CD8-positive, alpha-beta memory T cell (primary cell): ENCODE measurements around the gene ARAF. TPM values are rescaled to one million over a fixed set of nuclear protein-coding genes. Genes with fewer than 3 reads are reported as not detected.
A peak's percentile ranks its signal among the peaks of the same experiment; 100 is the strongest.

ENCODE experiments used
- CTCF ChIA-PET: fragments of 350-600 bp; sonication (Branson Sonifier 250); formaldehyde crosslinking; loops from one replicate; lab custom pipeline; 2021; ENCODE audit warnings: antibody characterized with exemption; lab: Charles Lee
- POLR2A ChIA-PET: fragments of 350-600 bp; sonication (Branson Sonifier 250); formaldehyde crosslinking; loops from one replicate; lab custom pipeline; 2021; ENCODE audit warnings: antibody characterized with exemption; lab: Charles Lee
- DNase-seq, 5 donors: peaks; one replicate each; pipeline versions ENCODE4 v3.0.0 to v3.0.0-alpha.2; 2020 to 2022; ENCODE audit warnings: mixed read lengths in 1 of 5
- H3K27ac ChIP-seq: one replicate; pipeline ENCODE4 v1.7.0; 2013; ENCODE audit warnings: low read depth, mild to moderate bottlenecking, low read length, moderate library complexity
- H3K27me3 ChIP-seq: 2 replicates; pipeline ENCODE4 v1.7.0; 2013; ENCODE audit warnings: low read length, mild to moderate bottlenecking; ENCODE audit not compliant: insufficient read depth, poor library complexity, severe bottlenecking
- H3K36me3 ChIP-seq: 2 replicates; pipeline ENCODE4 v1.7.0; 2013; ENCODE audit warnings: mild to moderate bottlenecking, low read length, moderate library complexity; ENCODE audit not compliant: insufficient read depth
- H3K4me1 ChIP-seq: 2 replicates; pipeline ENCODE4 v1.7.0; 2013; ENCODE audit warnings: mild to moderate bottlenecking, low read length, moderate library complexity; ENCODE audit not compliant: insufficient read depth
- H3K4me3 ChIP-seq: 2 replicates; pipeline ENCODE4 v1.7.0; 2013; ENCODE audit warnings: mild to moderate bottlenecking, low read length
- H3K9me3 ChIP-seq: 2 replicates; pipeline ENCODE4 v1.7.0; 2013; ENCODE audit warnings: mild to moderate bottlenecking, low read length
- H3K27ac Mint-ChIP-seq, 8 donors: one replicate each; pipeline ENCODE4 v1.8.0; 2020 to 2021; ENCODE audit warnings: mixed read lengths in 8 of 8, mild to moderate bottlenecking in 6 of 8, inconsistent platforms in 3 of 8, moderate library complexity in 3 of 8
- H3K27me3 Mint-ChIP-seq, 2 donors: one replicate each; pipeline ENCODE4 v1.8.0; 2020 to 2021; ENCODE audit warnings: mixed read lengths in 2 of 2, mild to moderate bottlenecking in 1 of 2, moderate library complexity in 1 of 2
- H3K36me3 Mint-ChIP-seq, 3 donors: one replicate each; pipeline ENCODE4 v1.8.0; 2020 to 2021; ENCODE audit warnings: mixed read lengths in 3 of 3, inconsistent platforms in 1 of 3, mild to moderate bottlenecking in 1 of 3
- H3K4me1 Mint-ChIP-seq, 3 donors: one replicate each; pipeline ENCODE4 v1.8.0; 2020 to 2021; ENCODE audit warnings: mixed read lengths in 3 of 3, inconsistent platforms in 1 of 3, mild to moderate bottlenecking in 1 of 3
- H3K4me3 Mint-ChIP-seq, 7 donors: one replicate each; pipeline ENCODE4 v1.8.0; 2020 to 2021; ENCODE audit warnings: mixed read lengths in 7 of 7, mild to moderate bottlenecking in 6 of 7, moderate library complexity in 4 of 7, inconsistent platforms in 2 of 7
- H3K9me3 Mint-ChIP-seq, 5 donors: one replicate each; pipeline ENCODE4 v1.8.0; 2020 to 2022; ENCODE audit warnings: mixed read lengths in 5 of 5, mild to moderate bottlenecking in 3 of 5, moderate library complexity in 2 of 5, inconsistent platforms in 1 of 5
- polyA plus RNA-seq: library from polyadenylated mRNA; unstranded; fragments of 300-500 nt; fragmentation: Illumina TruSeq; gene quantifications from one replicate; pipeline ENCODE4 v1.2.3, GENCODE V29; 2021
- total RNA-seq, 2 experiments: library from RNA; stranded (reverse); gene quantifications; one replicate each; pipeline ENCODE4 v1.2.3, GENCODE V29; 2021

Gene ARAF
- total and polyA plus RNA-seq, 3 experiments from 2014 or later: 85.0 to 99.4 (median 88.6) TPM

GRCh38 chrX:47607091-47607490 is 46.1 kb downstream of the ARAF start:
- Histone ChIP-seq H3K27me3 (no peaks in the 10 kb centered on the region), H3K27ac (no peak overlapping the region), H3K9me3 (no peaks in the 10 kb centered on the region), H3K4me3 (no peak overlapping the region), H3K36me3 (no peaks in the 10 kb centered on the region), H3K4me1 (no peaks in the 10 kb centered on the region)
- no peaks in the 10 kb centered on the region for H3K9me3 Mint-ChIP-seq
- H3K4me3 Mint-ChIP-seq: no peak overlapping the region
- ChIA-PET POLR2A (no interaction called here), CTCF (no interaction called here)
- peaks cover 0 to 10% of the 10 kb centered on the region in 2 donors for H3K27me3 Mint-ChIP-seq
- no peak for DNase-seq
- no peak overlapping the region for H3K27ac Mint-ChIP-seq
- no peaks in the 10 kb centered on the region for H3K36me3 Mint-ChIP-seq
- H3K4me1 Mint-ChIP-seq: no peaks in the 10 kb centered on the region

GRCh38 chrX:47608130-47608810 is 47.3 kb downstream of the ARAF start:
- Mint-ChIP-seq H3K4me1 (no peaks in the 10 kb centered on the region), H3K9me3 (no peaks in the 10 kb centered on the region), H3K27me3 (peaks cover 0 to 10% of the 10 kb centered on the region in 2 donors), H3K27ac (peak overlapping the region in 1 of 8 donors; percentile 44), H3K4me3 (no peak overlapping the region), H3K36me3 (no peaks in the 10 kb centered on the region)
- CTCF ChIA-PET: no interaction called here
- Histone ChIP-seq H3K4me3 (no peak overlapping the region), H3K27ac (no peak overlapping the region), H3K36me3 (no peaks in the 10 kb centered on the region), H3K27me3 (no peaks in the 10 kb centered on the region), H3K4me1 (no peaks in the 10 kb centered on the region), H3K9me3 (no peaks in the 10 kb centered on the region)
- no peak for DNase-seq
- POLR2A ChIA-PET: no interaction called here

DNA sequence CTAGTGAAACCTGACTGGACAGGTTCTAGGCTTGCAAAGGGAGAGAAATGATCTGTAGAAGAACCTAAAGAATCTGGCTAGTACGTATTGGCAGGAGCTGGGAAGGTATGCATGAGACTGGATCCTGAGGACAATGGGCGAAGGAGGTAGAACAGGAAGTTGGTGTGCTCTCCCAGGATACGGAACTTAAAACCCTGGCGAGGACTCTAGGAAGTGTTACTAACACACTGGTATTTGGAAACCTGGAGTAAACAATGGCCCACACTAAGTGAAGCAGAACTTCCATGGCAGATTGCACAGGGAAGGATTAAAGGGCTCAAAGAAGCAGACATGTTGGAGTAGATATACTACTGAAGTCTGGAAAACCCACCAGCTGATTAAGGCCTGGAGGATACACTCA is 49.5 kb downstream of the ARAF start:
- H3K36me3 ChIP-seq: no peaks in the 10 kb centered on the region
- no peaks in the 10 kb centered on the region for H3K4me1 ChIP-seq
- no peak for DNase-seq
- Mint-ChIP-seq H3K9me3 (no peaks in the 10 kb centered on the region), H3K36me3 (no peaks in the 10 kb centered on the region), H3K27ac (no peak overlapping the region), H3K27me3 (peaks cover 0 to 5% of the 10 kb centered on the region in 2 donors), H3K4me1 (no peaks in the 10 kb centered on the region), H3K4me3 (no peak overlapping the region)
- no peak overlapping the region for H3K27ac ChIP-seq
- CTCF ChIA-PET: no interaction called here
- POLR2A ChIA-PET: no interaction called here
- H3K27me3 ChIP-seq: no peaks in the 10 kb centered on the region
- no peak overlapping the region for H3K4me3 ChIP-seq
- no peaks in the 10 kb centered on the region for H3K9me3 ChIP-seq

DNA sequence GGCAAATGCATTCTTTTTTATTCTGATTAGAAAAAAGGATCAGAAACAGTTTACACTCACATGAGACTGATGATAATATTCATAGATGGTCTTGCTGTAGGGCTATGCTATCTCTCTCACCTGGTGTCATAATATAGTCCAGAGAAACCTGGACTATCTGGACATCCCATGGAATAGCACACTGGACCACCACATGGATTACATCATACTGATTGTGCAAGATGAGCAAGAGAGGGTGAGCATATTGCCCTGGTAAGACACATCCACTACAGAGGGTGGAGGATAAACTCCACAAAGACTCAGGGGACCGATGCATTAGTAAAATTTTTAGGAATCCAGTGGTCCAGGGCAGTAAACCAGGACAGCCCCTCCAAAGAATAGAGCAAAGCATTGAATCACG is 50.5 kb downstream of the ARAF start:
- Mint-ChIP-seq H3K4me3 (no peak overlapping the region), H3K36me3 (no peaks in the 10 kb centered on the region), H3K9me3 (no peaks in the 10 kb centered on the region), H3K4me1 (no peaks in the 10 kb centered on the region), H3K27me3 (peaks cover 0 to 6% of the 10 kb centered on the region in 2 donors), H3K27ac (no peak overlapping the region)
- Histone ChIP-seq H3K27me3 (no peaks in the 10 kb centered on the region), H3K4me1 (no peaks in the 10 kb centered on the region), H3K9me3 (no peaks in the 10 kb centered on the region), H3K27ac (no peak overlapping the region), H3K36me3 (no peaks in the 10 kb centered on the region), H3K4me3 (no peak overlapping the region)
- POLR2A ChIA-PET: no interaction called here
- CTCF ChIA-PET: no interaction called here
- DNase-seq: no peak

DNA sequence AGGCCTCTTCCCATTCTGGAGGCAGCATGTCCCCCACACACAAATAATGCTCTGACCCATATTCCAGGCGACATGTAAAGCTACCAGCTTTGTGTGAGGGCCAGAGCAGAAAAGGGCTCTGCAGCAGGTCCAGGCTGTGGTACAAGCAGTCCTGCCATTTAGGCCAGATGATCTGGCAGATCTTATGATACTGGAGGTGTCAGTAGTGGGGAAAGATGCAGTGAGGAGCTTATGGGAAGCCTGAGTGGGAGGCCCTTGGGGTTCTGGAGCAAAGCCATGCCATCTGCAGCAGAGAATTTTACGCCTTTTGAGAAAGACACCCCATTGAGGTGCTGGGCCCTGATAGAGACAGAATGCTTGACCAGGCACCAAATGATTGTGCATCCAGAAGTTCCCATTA is 50.9 kb downstream of the ARAF start:
- peak overlapping the region in 1 of 8 donors; percentile 56 for H3K27ac Mint-ChIP-seq
- Histone ChIP-seq H3K4me1 (no peaks in the 10 kb centered on the region), H3K9me3 (no peaks in the 10 kb centered on the region), H3K36me3 (no peaks in the 10 kb centered on the region), H3K27ac (no peak overlapping the region), H3K4me3 (no peak overlapping the region), H3K27me3 (no peaks in the 10 kb centered on the region)
- ChIA-PET POLR2A (no interaction called here), CTCF (no interaction called here)
- H3K4me1 Mint-ChIP-seq: no peaks in the 10 kb centered on the region
- H3K36me3 Mint-ChIP-seq: no peaks in the 10 kb centered on the region
- no peaks in the 10 kb centered on the region for H3K9me3 Mint-ChIP-seq
- H3K27me3 Mint-ChIP-seq: peaks cover 0 to 9% of the 10 kb centered on the region in 2 donors
- DNase-seq: no peak
- no peak overlapping the region for H3K4me3 Mint-ChIP-seq

- Histone ChIP-seq H3K36me3 (no peaks in the 10 kb centered on the region), H3K27ac (no peak overlapping the region), H3K4me3 (no peak overlapping the region), H3K27me3 (no peaks in the 10 kb centered on the region), H3K4me1 (no peaks in the 10 kb centered on the region), H3K9me3 (no peaks in the 10 kb centered on the region)
- H3K4me3 Mint-ChIP-seq: no peak overlapping the region
- no peak overlapping the region for H3K27ac Mint-ChIP-seq
- ChIA-PET POLR2A (no interaction called here), CTCF (no interaction called here)
- H3K9me3 Mint-ChIP-seq: no peaks in the 10 kb centered on the region
- H3K4me1 Mint-ChIP-seq: no peaks in the 10 kb centered on the region
- no peak for DNase-seq
- no peaks in the 10 kb centered on the region for H3K36me3 Mint-ChIP-seq
- peaks cover 0 to 9% of the 10 kb centered on the region in 2 donors for H3K27me3 Mint-ChIP-seq
These were observed 51.4 kb downstream of the ARAF start for GRCh38 chrX:47612418-47612817.

DNA sequence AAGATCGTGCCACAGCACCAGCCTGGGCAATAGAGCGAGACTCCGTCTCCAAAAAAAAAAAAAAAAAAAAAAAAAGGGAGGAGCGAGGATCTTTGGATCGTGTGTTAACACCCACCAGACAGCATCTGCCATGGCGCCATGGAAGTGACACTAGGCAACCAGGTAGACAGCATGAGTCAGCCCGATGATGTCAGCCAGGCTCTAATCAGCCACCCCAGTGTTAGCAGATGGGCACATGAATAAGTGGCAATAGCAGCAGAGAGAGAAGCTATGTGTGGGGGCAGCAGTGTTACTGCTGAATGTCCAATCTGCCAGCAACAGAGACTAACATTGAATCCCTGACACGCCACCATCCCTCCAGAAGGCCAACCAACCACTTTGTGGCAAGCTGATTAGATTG is 52.1 kb downstream of the ARAF start:
- no peak for DNase-seq
- peaks cover 0 to 10% of the 10 kb centered on the region in 2 donors for H3K27me3 Mint-ChIP-seq
- no peaks in the 10 kb centered on the region for H3K36me3 Mint-ChIP-seq
- no peaks in the 10 kb centered on the region for H3K4me1 Mint-ChIP-seq
- H3K27me3 ChIP-seq: no peaks in the 10 kb centered on the region
- CTCF ChIA-PET: no interaction called here
- no peaks in the 10 kb centered on the region for H3K36me3 ChIP-seq
- H3K4me3 Mint-ChIP-seq: no peak overlapping the region
- H3K4me3 ChIP-seq: no peak overlapping the region
- H3K27ac ChIP-seq: no peak overlapping the region
- H3K9me3 Mint-ChIP-seq: no peaks in the 10 kb centered on the region
- H3K27ac Mint-ChIP-seq: no peak overlapping the region
- no peaks in the 10 kb centered on the region for H3K9me3 ChIP-seq
- H3K4me1 ChIP-seq: no peaks in the 10 kb centered on the region
- POLR2A ChIA-PET: no interaction called here

DNA sequence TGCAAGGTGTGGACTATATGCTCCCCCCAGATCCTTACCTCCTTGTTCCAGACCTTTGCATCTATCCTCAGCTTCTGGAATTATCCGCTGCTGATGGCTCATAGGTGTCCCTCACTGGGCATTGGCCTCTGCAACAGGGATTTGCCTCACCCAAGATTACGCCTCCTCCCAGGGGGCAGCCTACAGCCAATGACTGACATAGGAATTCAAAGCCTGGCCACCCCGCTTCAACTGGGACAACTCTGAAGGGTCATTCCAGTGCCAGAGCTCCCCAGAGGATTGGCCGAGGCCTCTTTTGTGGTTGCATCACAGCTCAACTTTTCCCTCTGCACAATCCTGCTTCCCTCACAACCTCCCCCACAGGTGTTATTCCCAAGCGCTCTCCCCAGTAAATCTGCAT is 53.6 kb downstream of the ARAF start:
- Mint-ChIP-seq H3K27ac (no peak overlapping the region), H3K4me3 (no peak overlapping the region), H3K9me3 (no peaks in the 10 kb centered on the region), H3K36me3 (no peaks in the 10 kb centered on the region), H3K4me1 (peaks cover 0 to 4% (median 0%) of the 10 kb centered on the region in 3 donors), H3K27me3 (peaks cover 3 to 12% of the 10 kb centered on the region in 2 donors)
- ChIA-PET CTCF (no interaction called here), POLR2A (no interaction called here)
- Histone ChIP-seq H3K36me3 (no peaks in the 10 kb centered on the region), H3K27me3 (no peaks in the 10 kb centered on the region), H3K4me3 (no peak overlapping the region), H3K27ac (no peak overlapping the region), H3K4me1 (no peaks in the 10 kb centered on the region), H3K9me3 (no peaks in the 10 kb centered on the region)
- no peak for DNase-seq
